Measurements from ENCODE around the gene HCRT. TPM values are rescaled to one million over a fixed set of nuclear protein-coding genes. Genes with fewer than 3 reads are reported as not detected.

HCRT gene
- total RNA-seq, 2 experiments from 2014 or later: not detected

DNA sequence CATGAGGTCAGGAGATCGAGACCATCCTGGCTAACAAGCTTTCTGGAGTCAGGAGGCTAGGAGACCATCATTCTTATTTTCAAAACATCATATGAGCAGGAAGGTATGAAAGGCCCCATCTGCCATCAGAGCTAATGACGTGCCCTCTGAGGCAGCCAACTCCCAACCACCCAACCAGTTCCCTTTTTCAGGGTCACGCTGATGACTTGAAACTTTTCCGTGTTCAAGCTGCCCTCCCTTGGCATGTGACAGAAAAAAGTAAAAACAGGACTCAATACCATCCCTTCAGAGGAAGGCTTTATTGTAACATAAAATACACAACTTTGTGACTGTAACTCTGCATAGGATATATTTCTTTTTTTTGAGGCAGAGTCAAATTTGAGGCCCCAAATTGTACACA is 13.6 kb upstream of the HCRT start:
- intact Hi-C loops (cut with micrococcal nuclease; ENCODE audit: unreplicated experiment): no loop called here
- ChIA-PET CTCF (ENCODE audit: unreplicated experiment) (no interaction called here), POLR2A (interaction anchor here (1.3 kb wide), 1 partner anchor 12 kb away, joined by 3 read pairs; no protein-coding TSS in a partner anchor)
- Histone ChIP-seq H4K20me1 (ENCODE audit: insufficient read depth, low read length) (no peaks in the 10 kb centered on the region), H3K9me2 (ENCODE audit: insufficient read depth, low read length) (no peaks in the 10 kb centered on the region), H3K27ac (ENCODE audit: low read depth, low read length, poor library complexity, severe bottlenecking) (no peak overlapping the region), H3K4me2 (ENCODE audit: low read length) (no peak overlapping the region; the same call in 1 of the 2 replicates), H3K36me3 (ENCODE audit: insufficient read depth, low read length) (no peaks in the 10 kb centered on the region; the same call in 1 of the 2 replicates), H3K79me2 (ENCODE audit: insufficient read depth, low read depth, low read length) (no peaks in the 10 kb centered on the region; the same call in 1 of the 2 replicates), H2AFZ (ENCODE audit: low read length) (no peak overlapping the region), H3K4me1 (ENCODE audit: insufficient read depth, low read length, poor library complexity, severe bottlenecking) (peaks cover 9% of the 10 kb centered on the region), H3K9me3 (ENCODE audit: low read length) (no peaks in the 10 kb centered on the region), H3K4me3 (ENCODE audit: low read depth, low read length, poor library complexity, severe bottlenecking) (no peak overlapping the region)
- no peak for TF ChIP-seq EZH2phosphoT487 (IDR thresholded peaks at IDR 0.05; ENCODE audit: borderline replicate concordance, low read depth, low read length)
- TF ChIP-seq, protein P1, sequence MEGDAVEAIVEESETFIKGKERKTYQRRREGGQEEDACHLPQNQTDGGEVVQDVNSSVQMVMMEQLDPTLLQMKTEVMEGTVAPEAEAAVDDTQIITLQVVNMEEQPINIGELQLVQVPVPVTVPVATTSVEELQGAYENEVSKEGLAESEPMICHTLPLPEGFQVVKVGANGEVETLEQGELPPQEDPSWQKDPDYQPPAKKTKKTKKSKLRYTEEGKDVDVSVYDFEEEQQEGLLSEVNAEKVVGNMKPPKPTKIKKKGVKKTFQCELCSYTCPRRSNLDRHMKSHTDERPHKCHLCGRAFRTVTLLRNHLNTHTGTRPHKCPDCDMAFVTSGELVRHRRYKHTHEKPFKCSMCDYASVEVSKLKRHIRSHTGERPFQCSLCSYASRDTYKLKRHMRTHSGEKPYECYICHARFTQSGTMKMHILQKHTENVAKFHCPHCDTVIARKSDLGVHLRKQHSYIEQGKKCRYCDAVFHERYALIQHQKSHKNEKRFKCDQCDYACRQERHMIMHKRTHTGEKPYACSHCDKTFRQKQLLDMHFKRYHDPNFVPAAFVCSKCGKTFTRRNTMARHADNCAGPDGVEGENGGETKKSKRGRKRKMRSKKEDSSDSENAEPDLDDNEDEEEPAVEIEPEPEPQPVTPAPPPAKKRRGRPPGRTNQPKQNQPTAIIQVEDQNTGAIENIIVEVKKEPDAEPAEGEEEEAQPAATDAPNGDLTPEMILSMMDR (conservative IDR thresholded peaks at IDR 0.05; ENCODE audit: low read length): no peak
- DNase-seq (ENCODE audit: low spot score): peak; percentile 42
- BruUV-seq (replicated peaks): no TSS peak

DNA sequence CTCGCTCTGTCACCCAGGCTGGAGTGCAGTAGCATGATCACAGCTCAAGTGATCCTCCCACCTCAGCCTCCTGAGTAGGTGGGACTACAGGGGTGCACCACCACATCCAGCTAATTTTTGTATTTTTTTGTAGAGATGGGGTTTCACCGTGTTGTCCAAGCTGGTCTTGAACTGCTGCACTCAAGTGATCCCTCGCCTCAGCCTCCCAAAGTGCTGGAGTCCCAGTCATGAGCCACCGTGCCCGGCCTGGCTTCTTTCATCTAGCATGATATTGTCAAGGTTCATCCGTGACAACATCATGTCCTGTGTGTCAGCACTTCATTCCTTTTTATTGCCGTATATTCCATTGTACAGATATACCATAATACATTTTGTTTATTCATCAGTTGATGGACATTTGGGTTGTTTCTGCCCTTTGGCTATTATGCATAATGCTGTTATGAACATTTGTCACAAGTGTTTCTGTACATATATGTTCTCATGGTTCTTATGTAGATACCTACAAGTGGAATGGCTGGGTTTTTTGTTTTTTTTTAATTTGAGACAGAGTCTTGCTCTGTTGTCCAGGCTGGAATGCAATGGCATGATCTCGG is 12.4 kb upstream of the HCRT start:
- Histone ChIP-seq H3K9me3 (ENCODE audit: low read length) (no peaks in the 10 kb centered on the region), H3K4me3 (ENCODE audit: low read depth, low read length, poor library complexity, severe bottlenecking) (no peak overlapping the region), H3K79me2 (ENCODE audit: insufficient read depth, low read depth, low read length) (no peaks in the 10 kb centered on the region; the same call in none of the 2 replicates), H2AFZ (ENCODE audit: low read length) (no peak overlapping the region), H4K20me1 (ENCODE audit: insufficient read depth, low read length) (no peaks in the 10 kb centered on the region), H3K36me3 (ENCODE audit: insufficient read depth, low read length) (no peaks in the 10 kb centered on the region), H3K4me2 (ENCODE audit: low read length) (no peak overlapping the region), H3K27ac (ENCODE audit: low read depth, low read length, poor library complexity, severe bottlenecking) (no peak overlapping the region), H3K9me2 (ENCODE audit: insufficient read depth, low read length) (no peaks in the 10 kb centered on the region), H3K4me1 (ENCODE audit: insufficient read depth, low read length, poor library complexity, severe bottlenecking) (peaks cover 16% of the 10 kb centered on the region)
- ChIA-PET POLR2A (interaction anchor here (0.7 to 1.3 kb wide), 2 partner anchors 10 to 354 kb away, joined by 3 read pairs; no protein-coding TSS in a partner anchor), CTCF (ENCODE audit: unreplicated experiment) (no interaction called here)
- no peak for TF ChIP-seq EZH2phosphoT487 (IDR thresholded peaks at IDR 0.05; ENCODE audit: borderline replicate concordance, low read depth, low read length)
- TF ChIP-seq, protein P1 (conservative IDR thresholded peaks at IDR 0.05; ENCODE audit: low read length): no peak
- intact Hi-C loops (cut with micrococcal nuclease; ENCODE audit: unreplicated experiment): no loop called here
- DNase-seq (ENCODE audit: low spot score): no peak
- BruUV-seq (replicated peaks): no TSS peak

All from OCI-LY7 (cell line).